CD4-positive, alpha-beta T cell (primary cell): ENCODE results near the gene HIC2. TPM values are rescaled to one million over a fixed set of nuclear protein-coding genes. Genes with fewer than 3 reads are reported as not detected.

Source experiments
- ATAC-seq: fragments of 200-7000 bp; cut with Tn5 transposase; one replicate; pipeline ENCODE4 v1.10.0; 2022; ENCODE audit warnings: mild to moderate bottlenecking; ENCODE audit not compliant: poor library complexity
- CTCF ChIA-PET: fragments of 350-600 bp; sonication (Branson Sonifier 250); formaldehyde crosslinking; loops from one replicate; lab custom pipeline; 2021; ENCODE audit warnings: antibody characterized with exemption, inconsistent platforms; lab: Charles Lee
- POLR2A ChIA-PET: fragments of 350-600 bp; sonication (Branson Sonifier 250); formaldehyde crosslinking; loops from one replicate; lab custom pipeline; 2021; ENCODE audit warnings: antibody characterized with exemption, inconsistent platforms; lab: Charles Lee
- DNase-seq, 14 experiments: peaks; one replicate each; pipeline ENCODE4 v3.0.0-alpha.2; 2013 to 2020; ENCODE audit warnings: mixed read lengths in 2 of 14
- H3K27ac ChIP-seq, 2 donors: one replicate each; pipeline versions ENCODE4 v1.5.1 to v1.7.0; 2013; ENCODE audit warnings: low read length in 2 of 2, low read depth in 1 of 2, mild to moderate bottlenecking in 1 of 2
- H3K27me3 ChIP-seq, 2 experiments: 1 replicate in 1 of 2; 2 replicates in 1 of 2; pipeline versions ENCODE4 v1.6.1 to v1.7.0; 2013; ENCODE audit warnings: low read length in 2 of 2, control low read depth in 1 of 2, mild to moderate bottlenecking in 1 of 2, moderate library complexity in 1 of 2; ENCODE audit not compliant: insufficient read depth in 2 of 2, control insufficient read depth in 1 of 2
- H3K36me3 ChIP-seq: one replicate; pipeline ENCODE4 v1.6.1; 2013; ENCODE audit warnings: low read length, control low read depth; ENCODE audit not compliant: insufficient read depth
- H3K4me1 ChIP-seq: one replicate; pipeline ENCODE4 v1.6.1; 2013; ENCODE audit warnings: low read length, control low read depth; ENCODE audit not compliant: insufficient read depth
- H3K4me3 ChIP-seq: one replicate; pipeline ENCODE4 v1.5.1; 2013; ENCODE audit warnings: mild to moderate bottlenecking, low read length, moderate library complexity
- H3K9me3 ChIP-seq, 2 experiments: 1 replicate in 1 of 2; 2 replicates in 1 of 2; pipeline versions ENCODE4 v1.6.1 to v1.7.0; 2013; ENCODE audit warnings: low read length in 2 of 2, mild to moderate bottlenecking in 2 of 2, control low read depth in 1 of 2, moderate library complexity in 1 of 2; ENCODE audit not compliant: control insufficient read depth in 1 of 2, insufficient read depth in 1 of 2
- H3K27ac Mint-ChIP-seq: one replicate; pipeline ENCODE4 v1.8.0; 2020; ENCODE audit warnings: mixed read lengths
- H3K27me3 Mint-ChIP-seq: one replicate; pipeline ENCODE4 v1.8.0; 2021; ENCODE audit warnings: mixed read lengths
- H3K36me3 Mint-ChIP-seq: one replicate; pipeline ENCODE4 v1.8.0; 2021; ENCODE audit warnings: low read depth, mixed read lengths
- H3K4me1 Mint-ChIP-seq: one replicate; pipeline ENCODE4 v1.8.0; 2021; ENCODE audit warnings: low read depth, mixed read lengths
- H3K4me3 Mint-ChIP-seq: one replicate; pipeline ENCODE4 v1.8.0; 2020; ENCODE audit warnings: mild to moderate bottlenecking, mixed read lengths
- H3K9me3 Mint-ChIP-seq: one replicate; pipeline ENCODE4 v1.8.0; 2020; ENCODE audit warnings: mixed read lengths
- intact Hi-C, 2 experiments: fragments of 100-400 bp; cut with DNase I in 1 of 2; cut with micrococcal nuclease in 1 of 2; formaldehyde crosslinking; loops; one replicate each; pipeline versions ENCODE4 v1.15.1 to v1.9.0; 2023 to 2025; cut with DNase I, micrococcal nuclease
- total RNA-seq, 174 experiments: library from RNA in 2 of 174; stranded (reverse) in 2 of 174; gene quantifications; one replicate each; pipeline ENCODE4 v1.2.3 and lab custom pipeline; 2021 to 2026
- TF ChIP-seq, protein P1 (sequence below): fragments of 200-600 bp; IDR thresholded peaks from one replicate; pipeline ENCODE4 v1.8.0; 2022; ENCODE audit warnings: antibody characterized with exemption, mild to moderate bottlenecking

Gene HIC2
- total RNA-seq, 2 experiments from 2014 or later = 10.0 TPM

DNA sequence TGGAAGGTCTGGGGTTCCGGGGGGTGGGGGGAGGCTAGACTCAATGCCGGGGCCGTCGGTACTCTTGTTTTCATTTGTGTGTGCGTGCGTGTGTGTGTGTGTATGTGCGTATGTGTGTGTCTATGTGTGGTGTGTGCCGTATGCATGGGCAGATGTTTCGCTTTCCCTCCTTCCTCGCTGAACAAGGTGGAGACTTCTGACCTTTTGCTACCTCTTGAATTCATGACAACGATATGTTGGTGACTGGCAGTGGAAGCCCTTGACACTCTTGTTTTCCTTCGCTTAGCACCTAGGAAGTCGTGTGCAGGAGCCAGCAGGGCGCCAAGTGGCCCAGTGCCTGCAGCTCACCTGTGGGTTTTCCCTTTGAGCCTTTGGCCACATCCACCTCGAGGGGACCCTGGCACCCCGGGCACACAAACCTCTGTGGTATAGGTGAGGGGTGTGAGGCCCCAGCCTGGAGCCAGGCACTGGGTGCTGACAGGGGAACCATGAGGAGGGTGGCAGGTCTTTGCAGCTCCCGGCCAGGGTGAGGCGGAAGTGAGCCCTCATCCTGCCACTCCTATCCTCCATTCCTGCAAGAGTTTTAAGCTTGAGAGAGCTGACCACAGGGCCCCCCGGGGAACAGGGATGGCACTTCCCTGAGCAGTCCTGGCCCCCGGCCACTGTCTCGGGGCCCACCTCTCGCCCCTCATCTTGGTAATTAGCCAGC is 30.7 kb downstream of the HIC2 start:
- Histone ChIP-seq H3K4me1 (no peaks in the 10 kb centered on the region), H3K27ac (no peak overlapping the region), H3K9me3 (no peaks in the 10 kb centered on the region), H3K27me3 (no peaks in the 10 kb centered on the region), H3K4me3 (no peak overlapping the region), H3K36me3 (peaks cover 34% of the 10 kb centered on the region)
- ChIA-PET POLR2A (no interaction called here), CTCF (no interaction called here)
- Mint-ChIP-seq H3K4me3 (no peak overlapping the region), H3K36me3 (peaks cover 11% of the 10 kb centered on the region), H3K9me3 (no peaks in the 10 kb centered on the region), H3K27ac (no peak overlapping the region), H3K4me1 (no peaks in the 10 kb centered on the region), H3K27me3 (no peaks in the 10 kb centered on the region)
- TF ChIP-seq, protein P1, sequence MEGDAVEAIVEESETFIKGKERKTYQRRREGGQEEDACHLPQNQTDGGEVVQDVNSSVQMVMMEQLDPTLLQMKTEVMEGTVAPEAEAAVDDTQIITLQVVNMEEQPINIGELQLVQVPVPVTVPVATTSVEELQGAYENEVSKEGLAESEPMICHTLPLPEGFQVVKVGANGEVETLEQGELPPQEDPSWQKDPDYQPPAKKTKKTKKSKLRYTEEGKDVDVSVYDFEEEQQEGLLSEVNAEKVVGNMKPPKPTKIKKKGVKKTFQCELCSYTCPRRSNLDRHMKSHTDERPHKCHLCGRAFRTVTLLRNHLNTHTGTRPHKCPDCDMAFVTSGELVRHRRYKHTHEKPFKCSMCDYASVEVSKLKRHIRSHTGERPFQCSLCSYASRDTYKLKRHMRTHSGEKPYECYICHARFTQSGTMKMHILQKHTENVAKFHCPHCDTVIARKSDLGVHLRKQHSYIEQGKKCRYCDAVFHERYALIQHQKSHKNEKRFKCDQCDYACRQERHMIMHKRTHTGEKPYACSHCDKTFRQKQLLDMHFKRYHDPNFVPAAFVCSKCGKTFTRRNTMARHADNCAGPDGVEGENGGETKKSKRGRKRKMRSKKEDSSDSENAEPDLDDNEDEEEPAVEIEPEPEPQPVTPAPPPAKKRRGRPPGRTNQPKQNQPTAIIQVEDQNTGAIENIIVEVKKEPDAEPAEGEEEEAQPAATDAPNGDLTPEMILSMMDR = no peak
- ATAC-seq (no peak), DNase-seq (no peak)
- intact Hi-C loops = no loop called here

DNA sequence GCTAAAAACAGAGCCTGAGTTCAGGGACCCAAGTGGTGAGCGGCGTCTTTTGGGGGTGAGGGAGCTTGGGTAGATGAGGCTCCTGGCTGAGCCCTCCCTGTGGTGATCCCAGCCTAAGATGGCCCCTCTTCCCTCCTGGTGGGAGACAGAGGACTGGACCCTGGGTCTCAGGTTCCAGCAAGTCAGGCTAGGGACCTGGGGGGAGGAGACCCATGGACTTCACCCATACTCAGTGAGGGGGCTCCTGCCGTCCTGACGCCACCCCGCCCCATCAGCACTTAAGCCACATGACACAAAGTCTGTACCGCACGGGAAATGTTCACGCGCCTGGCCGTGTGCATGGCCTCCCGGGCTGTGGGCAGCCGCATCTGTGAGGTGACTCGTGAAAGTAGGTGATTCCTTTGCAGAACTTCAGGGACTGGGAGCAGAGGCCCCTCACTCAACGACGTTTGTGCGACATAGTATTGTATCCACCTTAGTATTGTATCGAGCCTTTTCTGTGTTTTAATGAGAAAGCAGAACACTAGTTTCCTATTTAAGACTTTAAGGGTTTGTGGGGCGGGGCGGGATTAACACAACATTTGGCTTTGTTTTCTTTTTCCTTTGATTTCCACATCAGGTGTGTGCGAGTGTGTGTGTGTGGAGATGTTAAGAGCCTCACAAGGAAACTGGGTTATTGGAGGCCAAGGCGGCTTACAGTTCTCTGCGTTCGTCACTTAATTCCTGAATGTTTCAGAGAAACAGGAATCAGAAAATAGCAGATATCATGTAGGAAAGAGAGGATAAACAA is 31.7 kb downstream of the HIC2 start:
- Mint-ChIP-seq H3K9me3 (no peaks in the 10 kb centered on the region), H3K4me1 (no peaks in the 10 kb centered on the region), H3K27me3 (no peaks in the 10 kb centered on the region), H3K4me3 (no peak overlapping the region), H3K27ac (no peak overlapping the region), H3K36me3 (peaks cover 11% of the 10 kb centered on the region)
- no peaks in the 10 kb centered on the region for H3K4me1 ChIP-seq
- no peaks in the 10 kb centered on the region for H3K27me3 ChIP-seq
- DNase-seq = no peak
- ChIA-PET POLR2A (no interaction called here), CTCF (no interaction called here)
- H3K4me3 ChIP-seq = no peak overlapping the region
- no peaks in the 10 kb centered on the region for H3K9me3 ChIP-seq
- TF ChIP-seq, protein P1 = no peak
- intact Hi-C loops = no loop called here
- H3K36me3 ChIP-seq = peaks cover 25% of the 10 kb centered on the region
- ATAC-seq = no peak
- no peak overlapping the region for H3K27ac ChIP-seq

DNA sequence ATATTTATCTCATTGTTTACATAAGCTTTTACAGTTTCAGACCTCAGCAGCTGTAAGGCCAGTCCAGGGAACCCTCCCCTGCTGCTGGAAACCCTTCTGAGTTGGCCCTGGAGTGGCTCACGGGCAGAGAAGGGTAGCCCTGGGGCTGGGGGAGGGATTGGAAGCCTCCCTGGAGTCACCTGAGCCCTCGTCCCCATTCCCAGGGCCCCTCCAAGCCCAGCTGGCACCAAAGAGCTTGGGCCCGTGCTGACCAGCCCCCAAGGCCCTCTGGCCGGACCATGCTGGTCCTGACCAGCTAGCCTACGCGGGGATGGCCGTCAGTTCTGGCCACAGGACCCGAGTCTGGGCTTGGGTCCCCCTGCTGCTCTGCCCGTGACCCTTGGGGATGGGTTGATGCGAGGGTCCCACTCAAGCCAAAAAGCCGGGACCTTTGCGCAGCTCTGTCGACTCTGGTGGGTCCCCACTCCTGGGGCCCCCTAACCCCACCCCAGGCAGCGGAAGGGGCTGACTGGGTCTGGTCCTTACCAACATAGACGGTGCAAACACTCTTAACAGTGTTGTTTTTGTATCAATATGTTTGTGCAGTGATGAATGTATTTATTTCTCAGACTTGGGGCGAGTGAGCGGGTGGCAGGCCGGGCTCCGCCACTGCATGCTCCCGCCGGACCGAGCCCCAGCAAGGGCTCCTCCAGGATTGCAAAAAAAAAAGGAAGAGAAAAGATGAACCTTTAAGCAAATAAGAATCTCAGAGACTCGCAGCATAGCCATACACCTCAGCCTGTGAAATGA is 32.6 kb downstream of the HIC2 start:
- Mint-ChIP-seq H3K9me3 (no peaks in the 10 kb centered on the region), H3K27me3 (no peaks in the 10 kb centered on the region), H3K4me3 (no peak overlapping the region), H3K36me3 (peaks cover 10% of the 10 kb centered on the region), H3K27ac (no peak overlapping the region), H3K4me1 (no peaks in the 10 kb centered on the region)
- H3K4me3 ChIP-seq = no peak overlapping the region
- peak in 1 of 14 experiments; percentile 29 for DNase-seq
- ChIA-PET POLR2A (no interaction called here), CTCF (no interaction called here)
- H3K36me3 ChIP-seq = peaks cover 25% of the 10 kb centered on the region
- no peaks in the 10 kb centered on the region for H3K9me3 ChIP-seq
- no peaks in the 10 kb centered on the region for H3K27me3 ChIP-seq
- ATAC-seq = no peak
- no peak overlapping the region for H3K27ac ChIP-seq
- intact Hi-C loops = no loop called here
- TF ChIP-seq, protein P1 = no peak
- H3K4me1 ChIP-seq = no peaks in the 10 kb centered on the region
